HL-60 (cell line): ENCODE measurements around the gene COX18.

Experiments used
- DNase-seq, 2 experiments: peaks; one replicate each; pipeline ENCODE4 v3.0.0-alpha.2; 2010 to 2020; ENCODE audit warnings: low read depth in 1 of 2, low spot score in 1 of 2
- H3K27ac ChIP-seq: fragments of 250-450 bp; sonication (Bioruptor Pico); replicated peaks from 2 replicates; pipeline ENCODE4 v1.5.1; 2020; ENCODE audit warnings: mild to moderate bottlenecking, moderate library complexity
- H3K27me3 ChIP-seq: fragments of 250-450 bp; sonication (Bioruptor Pico); 2 replicates; pipeline ENCODE4 v1.5.1; 2021; ENCODE audit warnings: mild to moderate bottlenecking, moderate library complexity; ENCODE audit not compliant: insufficient read depth, poor library complexity, severe bottlenecking
- H3K4me3 ChIP-seq: replicated peaks from 2 replicates; pipeline ENCODE4 v1.5.1; 2011; ENCODE audit warnings: mild to moderate bottlenecking, control low read depth, low read length; ENCODE audit not compliant: insufficient read depth
- CTCF ChIP-seq: IDR thresholded peaks from one replicate; pipeline ENCODE4 v1.5.1; 2011; ENCODE audit warnings: low read length, control low read depth, inconsistent platforms; ENCODE audit not compliant: insufficient read depth
- GABPA ChIP-seq: IDR thresholded peaks from 2 replicates; pipeline ENCODE4 v1.6.1; 2012; ENCODE audit warnings: low read depth
- POLR2AphosphoS5 ChIP-seq: IDR thresholded peaks from 2 replicates; pipeline ENCODE4 v1.6.1; 2012; ENCODE audit warnings: low read depth
- SPI1 ChIP-seq: IDR thresholded peaks from 2 replicates; pipeline ENCODE4 v1.6.1; 2012; ENCODE audit warnings: low read depth, mild to moderate bottlenecking, borderline replicate concordance
- TF ChIP-seq, protein P1 (sequence below): IDR thresholded peaks from 2 replicates; pipeline ENCODE4 v1.6.1; 2012; ENCODE audit warnings: low read depth; ENCODE audit not compliant: insufficient replicate concordance

The COX18 gene

DNA sequence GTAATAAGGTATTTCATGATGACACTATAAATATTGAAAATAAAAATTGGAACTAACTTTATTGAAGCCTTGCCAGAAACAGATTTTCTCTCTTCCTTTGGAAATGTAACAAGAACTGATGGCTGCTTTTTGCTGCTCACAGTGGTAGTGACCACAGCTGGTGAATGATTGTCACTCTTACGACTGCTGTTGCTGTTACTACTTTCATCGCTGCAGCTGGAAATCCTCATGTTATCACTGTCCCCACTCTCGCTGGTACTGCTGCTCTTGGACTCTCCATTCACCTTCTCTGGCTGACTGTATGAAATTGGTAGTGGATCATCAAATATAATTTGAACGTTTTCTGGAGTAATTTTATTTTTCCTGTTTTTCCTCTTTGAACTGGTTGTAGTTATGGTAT lies 28.5 kb upstream of the COX18 start:
- Histone ChIP-seq H3K4me3 (no peak overlapping the region), H3K27me3 (no peaks in the 10 kb centered on the region), H3K27ac (no peak overlapping the region)
- DNase-seq: no peak
- TF ChIP-seq, protein P1, sequence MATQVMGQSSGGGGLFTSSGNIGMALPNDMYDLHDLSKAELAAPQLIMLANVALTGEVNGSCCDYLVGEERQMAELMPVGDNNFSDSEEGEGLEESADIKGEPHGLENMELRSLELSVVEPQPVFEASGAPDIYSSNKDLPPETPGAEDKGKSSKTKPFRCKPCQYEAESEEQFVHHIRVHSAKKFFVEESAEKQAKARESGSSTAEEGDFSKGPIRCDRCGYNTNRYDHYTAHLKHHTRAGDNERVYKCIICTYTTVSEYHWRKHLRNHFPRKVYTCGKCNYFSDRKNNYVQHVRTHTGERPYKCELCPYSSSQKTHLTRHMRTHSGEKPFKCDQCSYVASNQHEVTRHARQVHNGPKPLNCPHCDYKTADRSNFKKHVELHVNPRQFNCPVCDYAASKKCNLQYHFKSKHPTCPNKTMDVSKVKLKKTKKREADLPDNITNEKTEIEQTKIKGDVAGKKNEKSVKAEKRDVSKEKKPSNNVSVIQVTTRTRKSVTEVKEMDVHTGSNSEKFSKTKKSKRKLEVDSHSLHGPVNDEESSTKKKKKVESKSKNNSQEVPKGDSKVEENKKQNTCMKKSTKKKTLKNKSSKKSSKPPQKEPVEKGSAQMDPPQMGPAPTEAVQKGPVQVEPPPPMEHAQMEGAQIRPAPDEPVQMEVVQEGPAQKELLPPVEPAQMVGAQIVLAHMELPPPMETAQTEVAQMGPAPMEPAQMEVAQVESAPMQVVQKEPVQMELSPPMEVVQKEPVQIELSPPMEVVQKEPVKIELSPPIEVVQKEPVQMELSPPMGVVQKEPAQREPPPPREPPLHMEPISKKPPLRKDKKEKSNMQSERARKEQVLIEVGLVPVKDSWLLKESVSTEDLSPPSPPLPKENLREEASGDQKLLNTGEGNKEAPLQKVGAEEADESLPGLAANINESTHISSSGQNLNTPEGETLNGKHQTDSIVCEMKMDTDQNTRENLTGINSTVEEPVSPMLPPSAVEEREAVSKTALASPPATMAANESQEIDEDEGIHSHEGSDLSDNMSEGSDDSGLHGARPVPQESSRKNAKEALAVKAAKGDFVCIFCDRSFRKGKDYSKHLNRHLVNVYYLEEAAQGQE: no peak
- TF ChIP-seq GABPA: no peak
- TF ChIP-seq CTCF: no peak
- TF ChIP-seq POLR2AphosphoS5: no peak
- no peak for TF ChIP-seq SPI1

- Histone ChIP-seq H3K4me3 (no peak overlapping the region), H3K27ac (no peak overlapping the region), H3K27me3 (no peaks in the 10 kb centered on the region)
- TF ChIP-seq CTCF (no peak), GABPA (no peak), POLR2AphosphoS5 (no peak), SPI1 (no peak)
- TF ChIP-seq, protein P1: no peak
- no peak for DNase-seq
Observed at GRCh38 chr4:73092868-73093267, 23.4 kb upstream of the COX18 start.

- no peaks in the 10 kb centered on the region for H3K27me3 ChIP-seq
- H3K4me3 ChIP-seq: no peak overlapping the region
- no peak overlapping the region for H3K27ac ChIP-seq
- no peak for DNase-seq
- TF ChIP-seq POLR2AphosphoS5 (no peak), SPI1 (no peak), CTCF (no peak), GABPA (no peak)
- TF ChIP-seq, protein P1: no peak
Observed at GRCh38 chr4:73090738-73091137, 21.2 kb upstream of the COX18 start.
